ENCODE measurements around the gene SLC9A1.
A peak's percentile ranks its signal among the peaks of the same experiment; 100 is the strongest.
"Not testable (repeated sequence)": the region's sequence is repeated elsewhere in the genome, so short reads cannot be mapped to it uniquely, and the experiment has no call there.

SLC9A1 gene

DNA sequence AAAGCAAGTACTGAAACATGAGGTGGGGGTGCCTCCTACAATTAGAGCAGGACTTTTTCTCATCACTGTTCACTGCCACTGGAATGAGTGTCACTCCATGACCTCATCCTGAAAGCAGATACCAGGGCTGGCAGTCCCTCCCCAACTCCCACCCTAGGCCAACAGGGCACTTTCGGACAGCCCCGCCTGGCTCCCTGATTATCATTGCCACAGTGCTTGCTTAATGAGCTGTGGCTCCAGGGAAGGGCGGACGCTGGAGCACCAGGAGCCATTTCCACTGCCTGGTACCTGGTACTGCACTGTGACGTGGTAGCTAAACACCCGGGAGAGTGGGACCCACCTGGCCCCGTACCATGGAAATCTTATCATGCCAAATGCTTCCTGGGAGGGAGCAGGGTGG is 22.3 kb downstream of the SLC9A1 start:
- H3K27ac Mint-ChIP-seq, result no peak overlapping the region
- H3K4me1 Mint-ChIP-seq (ENCODE audit: low read depth), result peaks cover 22% of the 10 kb centered on the region
- no peaks in the 10 kb centered on the region for H3K9me3 Mint-ChIP-seq
- peaks cover 8% of the 10 kb centered on the region for H3K36me3 Mint-ChIP-seq (ENCODE audit: low read depth)
- no peaks in the 10 kb centered on the region for H3K27me3 Mint-ChIP-seq (ENCODE audit: low read depth)
- H3K4me3 Mint-ChIP-seq, result no peak overlapping the region

DNA sequence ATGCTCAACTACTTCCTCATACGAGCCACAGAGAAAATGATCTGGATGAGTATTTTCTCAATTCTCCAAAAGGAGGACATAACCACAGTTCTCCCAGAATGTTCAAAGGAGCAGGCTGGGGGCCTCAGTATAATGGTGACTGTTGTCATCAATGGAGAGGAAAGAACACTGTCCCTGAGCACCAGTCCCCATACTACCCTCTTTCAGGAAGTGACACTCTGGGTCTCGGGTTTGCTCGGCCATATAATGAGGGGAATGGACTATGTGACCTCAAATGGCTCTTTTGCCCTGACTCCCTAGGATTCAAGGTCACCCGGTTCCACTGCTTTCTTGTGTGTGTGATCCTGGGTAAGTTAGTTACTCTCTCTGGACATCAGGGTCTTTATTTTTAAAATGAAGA is 22.8 kb downstream of the SLC9A1 start:
- no peaks in the 10 kb centered on the region for H3K27me3 Mint-ChIP-seq (ENCODE audit: low read depth)
- H3K4me1 Mint-ChIP-seq (ENCODE audit: low read depth), result peaks cover 18% of the 10 kb centered on the region
- H3K9me3 Mint-ChIP-seq, result no peaks in the 10 kb centered on the region
- no peak overlapping the region for H3K27ac Mint-ChIP-seq
- H3K4me3 Mint-ChIP-seq, result no peak overlapping the region
- peaks cover 8% of the 10 kb centered on the region for H3K36me3 Mint-ChIP-seq (ENCODE audit: low read depth)

GRCh38 chr1:27130798-27131197 is 24.1 kb downstream of the SLC9A1 start:
- Mint-ChIP-seq H3K27ac (no peak overlapping the region), H3K27me3 (ENCODE audit: low read depth) (no peaks in the 10 kb centered on the region)

DNA sequence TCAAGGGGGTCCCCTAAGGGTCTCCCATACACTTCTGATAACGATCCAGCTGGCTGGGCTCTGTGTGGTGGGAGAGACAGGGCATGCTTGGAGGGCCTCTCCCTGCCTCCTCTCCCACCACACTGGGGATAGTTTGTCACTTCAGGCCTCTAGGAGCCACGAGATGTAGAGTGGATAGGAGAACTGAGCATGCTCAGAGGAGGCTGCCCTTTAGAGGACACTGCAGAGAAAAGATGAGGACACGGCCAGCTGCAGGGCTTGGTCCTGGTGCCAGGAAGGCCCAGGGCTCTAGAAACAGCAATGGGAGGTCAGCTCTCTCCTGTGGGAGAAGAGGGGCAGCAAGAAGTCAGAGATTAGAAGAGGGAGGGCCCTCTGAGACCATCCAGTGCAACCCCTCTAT is 25.7 kb downstream of the SLC9A1 start:
- no peaks in the 10 kb centered on the region for H3K9me3 Mint-ChIP-seq
- H3K36me3 Mint-ChIP-seq (ENCODE audit: low read depth), result peaks cover 9% of the 10 kb centered on the region
- H3K4me1 Mint-ChIP-seq (ENCODE audit: low read depth), result peaks cover 1% of the 10 kb centered on the region
- H3K27me3 Mint-ChIP-seq (ENCODE audit: low read depth), result no peaks in the 10 kb centered on the region
- H3K4me3 Mint-ChIP-seq, result no peak overlapping the region
- no peak overlapping the region for H3K27ac Mint-ChIP-seq

More at GRCh38 chr1:27130798-27131197, 24.1 kb downstream of the SLC9A1 start:
- H3K4me1 Mint-ChIP-seq (ENCODE audit: low read depth), result peaks cover 6% of the 10 kb centered on the region
- H3K9me3 Mint-ChIP-seq, result no peaks in the 10 kb centered on the region
- no peak overlapping the region for H3K4me3 Mint-ChIP-seq
- peaks cover 11% of the 10 kb centered on the region for H3K36me3 Mint-ChIP-seq (ENCODE audit: low read depth)

- peaks cover 10% of the 10 kb centered on the region for H3K36me3 Mint-ChIP-seq (ENCODE audit: low read depth)
- H3K4me1 Mint-ChIP-seq (ENCODE audit: low read depth), result peaks cover 1% of the 10 kb centered on the region
- no peaks in the 10 kb centered on the region for H3K27me3 Mint-ChIP-seq (ENCODE audit: low read depth)
- no peak overlapping the region for H3K27ac Mint-ChIP-seq
- H3K9me3 Mint-ChIP-seq, result no peaks in the 10 kb centered on the region
- H3K4me3 Mint-ChIP-seq, result no peak overlapping the region
Measured at GRCh38 chr1:27127419-27127818, 27.5 kb downstream of the SLC9A1 start.

DNA sequence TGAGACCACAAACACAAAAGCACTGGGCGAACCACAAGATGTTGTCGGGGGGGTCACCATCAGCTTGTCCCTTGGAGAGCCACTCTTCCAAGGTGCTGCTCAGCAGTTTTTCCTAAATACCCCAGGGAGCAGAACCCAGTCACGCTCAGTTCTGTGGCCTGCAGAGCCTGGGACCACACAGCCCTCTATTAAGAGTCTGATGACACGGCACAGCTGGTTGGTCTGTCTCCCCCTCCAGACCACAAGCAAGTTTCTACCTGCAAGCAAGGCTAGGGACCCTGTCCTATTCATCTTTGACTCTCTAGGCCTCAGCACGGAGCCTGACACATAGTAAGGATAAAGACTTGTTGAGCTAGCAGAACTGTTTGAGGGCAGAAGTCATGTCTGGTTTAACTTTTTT is 28.5 kb downstream of the SLC9A1 start:
- Mint-ChIP-seq H3K4me3 (no peak overlapping the region), H3K27me3 (ENCODE audit: low read depth) (no peaks in the 10 kb centered on the region), H3K27ac (peak overlapping the region; percentile 59)

DNA sequence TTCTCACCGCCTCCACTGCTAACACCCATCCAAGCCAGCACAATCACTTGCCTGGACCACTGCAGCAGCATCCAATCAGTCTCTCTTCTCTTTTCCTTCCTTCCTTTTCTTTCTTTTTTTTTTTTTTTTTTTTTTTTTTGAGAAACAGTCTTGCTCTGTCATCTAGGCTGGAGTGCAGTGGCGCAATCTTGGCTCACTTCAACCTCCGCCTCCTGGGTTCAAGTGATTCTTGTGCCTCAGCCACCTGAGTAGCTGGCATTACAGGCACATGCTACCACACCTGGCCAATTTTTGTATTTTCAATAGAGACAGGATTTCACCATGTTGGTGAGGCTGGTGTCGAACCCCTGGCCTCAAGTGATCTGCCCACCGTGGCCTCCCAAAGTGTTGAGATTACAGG is 29.8 kb downstream of the SLC9A1 start:
- H3K36me3 Mint-ChIP-seq (ENCODE audit: low read depth), result peaks cover 10% of the 10 kb centered on the region
- H3K27ac Mint-ChIP-seq; H3K27me3 Mint-ChIP-seq (ENCODE audit: low read depth); H3K4me3 Mint-ChIP-seq; H3K9me3 Mint-ChIP-seq; H3K4me1 Mint-ChIP-seq (ENCODE audit: low read depth): not testable (repeated sequence)

More for the DNA sequence above, 28.5 kb downstream of the SLC9A1 start:
- Mint-ChIP-seq H3K36me3 (ENCODE audit: low read depth) (peaks cover 10% of the 10 kb centered on the region), H3K4me1 (ENCODE audit: low read depth) (peaks cover 1% of the 10 kb centered on the region), H3K9me3 (no peaks in the 10 kb centered on the region)

DNA sequence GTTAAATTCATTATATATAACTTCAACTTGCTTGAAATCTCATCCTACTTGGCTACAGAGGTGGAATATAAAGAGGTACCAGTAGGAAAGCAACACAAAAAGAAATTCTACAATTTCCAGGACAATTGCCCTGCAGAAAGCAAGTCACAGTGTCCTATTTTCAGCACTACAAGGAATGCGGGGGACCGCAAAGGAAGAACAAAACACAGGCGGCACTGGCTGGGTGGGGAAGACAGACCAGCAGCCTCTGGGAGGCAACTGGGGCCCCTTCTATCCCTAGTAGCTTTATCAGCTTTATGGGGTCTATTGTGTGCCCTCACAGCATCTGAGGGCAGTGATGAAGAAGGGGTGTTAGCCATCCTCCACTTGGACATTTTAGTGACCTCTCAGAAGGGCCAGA is 30.5 kb downstream of the SLC9A1 start:
- H3K4me1 Mint-ChIP-seq (ENCODE audit: low read depth), result peaks cover 3% of the 10 kb centered on the region

GRCh38 chr1:27122652-27123051 is 32.3 kb downstream of the SLC9A1 start:
- Mint-ChIP-seq H3K36me3 (ENCODE audit: low read depth) (peaks cover 8% of the 10 kb centered on the region), H3K4me1 (ENCODE audit: low read depth) (peaks cover 3% of the 10 kb centered on the region), H3K27ac (no peak overlapping the region), H3K4me3 (no peak overlapping the region), H3K27me3 (ENCODE audit: low read depth) (no peaks in the 10 kb centered on the region), H3K9me3 (no peaks in the 10 kb centered on the region)

More for the DNA sequence above, 30.5 kb downstream of the SLC9A1 start:
- H3K9me3 Mint-ChIP-seq, result no peaks in the 10 kb centered on the region
- no peak overlapping the region for H3K27ac Mint-ChIP-seq
- H3K27me3 Mint-ChIP-seq (ENCODE audit: low read depth), result no peaks in the 10 kb centered on the region
- no peak overlapping the region for H3K4me3 Mint-ChIP-seq
- H3K36me3 Mint-ChIP-seq (ENCODE audit: low read depth), result peaks cover 10% of the 10 kb centered on the region

- H3K4me3 Mint-ChIP-seq, result no peak overlapping the region
- no peak overlapping the region for H3K27ac Mint-ChIP-seq
- no peaks in the 10 kb centered on the region for H3K27me3 Mint-ChIP-seq (ENCODE audit: low read depth)
- H3K4me1 Mint-ChIP-seq (ENCODE audit: low read depth), result peaks cover 8% of the 10 kb centered on the region
- no peaks in the 10 kb centered on the region for H3K9me3 Mint-ChIP-seq
- peaks cover 3% of the 10 kb centered on the region for H3K36me3 Mint-ChIP-seq (ENCODE audit: low read depth)
Measured at GRCh38 chr1:27120854-27121253, 34.1 kb downstream of the SLC9A1 start.

- Mint-ChIP-seq H3K4me3 (no peak overlapping the region), H3K36me3 (ENCODE audit: low read depth) (peaks cover 4% of the 10 kb centered on the region), H3K4me1 (ENCODE audit: low read depth) (peaks cover 28% of the 10 kb centered on the region), H3K27ac (no peak overlapping the region), H3K27me3 (ENCODE audit: low read depth) (no peaks in the 10 kb centered on the region), H3K9me3 (no peaks in the 10 kb centered on the region)
Measured at GRCh38 chr1:27118440-27118689, 36.6 kb downstream of the SLC9A1 start.

DNA sequence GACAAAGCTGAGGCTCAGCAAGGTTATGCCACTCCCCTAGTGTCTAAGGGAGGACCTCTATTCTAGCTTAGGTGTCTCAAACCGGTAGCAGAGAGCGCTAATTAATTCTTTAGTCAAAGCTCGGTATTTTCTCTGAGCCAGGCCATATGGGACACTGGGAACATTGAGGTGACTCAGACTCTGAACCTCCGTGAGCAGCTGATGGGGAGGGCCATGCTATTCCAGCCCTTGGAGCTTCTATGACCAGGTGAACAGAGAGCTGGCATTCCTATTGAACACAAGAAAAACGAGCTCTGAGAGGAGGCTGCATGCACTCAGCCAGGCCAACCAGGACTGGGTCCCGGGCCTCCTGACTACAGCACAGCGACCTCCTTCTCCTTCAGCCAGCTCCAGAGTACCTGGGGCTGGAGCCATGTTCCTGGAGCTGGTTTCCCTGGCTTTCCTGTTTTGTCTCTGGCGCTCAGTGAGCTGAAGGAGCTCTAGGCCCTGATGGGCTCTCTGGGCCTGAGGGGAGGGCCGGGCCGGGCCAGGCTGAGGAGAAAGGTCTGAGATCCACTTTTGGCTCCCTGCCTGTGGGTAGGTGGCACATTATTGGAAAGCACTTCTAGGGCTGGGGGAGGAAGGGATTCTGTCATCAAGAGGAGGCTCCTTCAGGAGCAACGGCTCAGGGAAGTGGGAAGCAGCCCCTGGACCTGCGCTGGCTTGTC is 37.0 kb downstream of the SLC9A1 start:
- Mint-ChIP-seq H3K27me3 (ENCODE audit: low read depth) (no peaks in the 10 kb centered on the region), H3K4me3 (no peak overlapping the region), H3K9me3 (no peaks in the 10 kb centered on the region), H3K27ac (no peak overlapping the region), H3K36me3 (ENCODE audit: low read depth) (peaks cover 6% of the 10 kb centered on the region), H3K4me1 (ENCODE audit: low read depth) (peaks cover 32% of the 10 kb centered on the region)

- Mint-ChIP-seq H3K9me3 (no peaks in the 10 kb centered on the region), H3K4me1 (ENCODE audit: low read depth) (peaks cover 38% of the 10 kb centered on the region), H3K4me3 (no peak overlapping the region), H3K36me3 (ENCODE audit: low read depth) (peaks cover 9% of the 10 kb centered on the region), H3K27ac (no peak overlapping the region), H3K27me3 (ENCODE audit: low read depth) (no peaks in the 10 kb centered on the region)
Measured at GRCh38 chr1:27116697-27117096, 38.2 kb downstream of the SLC9A1 start.

GRCh38 chr1:27116232-27116631 is 38.7 kb downstream of the SLC9A1 start:
- peaks cover 9% of the 10 kb centered on the region for H3K36me3 Mint-ChIP-seq (ENCODE audit: low read depth)
- peaks cover 38% of the 10 kb centered on the region for H3K4me1 Mint-ChIP-seq (ENCODE audit: low read depth)

DNA sequence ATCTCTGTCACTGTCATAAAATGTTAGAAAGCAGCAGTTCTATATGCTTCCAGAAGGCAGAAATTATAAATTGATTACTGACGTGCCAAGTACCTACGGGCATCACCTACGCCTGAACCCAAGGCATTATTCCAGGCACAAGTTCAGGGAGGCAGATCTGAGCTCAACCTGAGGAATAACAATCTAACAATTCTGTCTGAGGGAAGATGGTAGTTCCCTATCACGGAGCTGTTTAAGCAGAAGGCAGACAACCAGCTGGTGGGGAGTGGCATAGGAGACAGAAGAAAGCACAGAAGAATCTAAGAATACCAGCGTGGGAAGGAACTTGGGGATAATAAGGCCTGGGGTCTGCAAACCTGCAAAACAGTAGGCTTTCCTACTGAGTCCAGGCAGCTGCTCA is 40.4 kb downstream of the SLC9A1 start:
- Mint-ChIP-seq H3K4me1 (ENCODE audit: low read depth) (peaks cover 37% of the 10 kb centered on the region), H3K27ac (no peak overlapping the region), H3K4me3 (no peak overlapping the region), H3K9me3 (no peaks in the 10 kb centered on the region), H3K27me3 (ENCODE audit: low read depth) (no peaks in the 10 kb centered on the region), H3K36me3 (ENCODE audit: low read depth) (peaks cover 9% of the 10 kb centered on the region)

More at GRCh38 chr1:27116232-27116631, 38.7 kb downstream of the SLC9A1 start:
- Mint-ChIP-seq H3K27ac (no peak overlapping the region), H3K4me3 (no peak overlapping the region), H3K27me3 (ENCODE audit: low read depth) (no peaks in the 10 kb centered on the region), H3K9me3 (no peaks in the 10 kb centered on the region)

GRCh38 chr1:27113861-27114260 is 41.1 kb downstream of the SLC9A1 start:
- Mint-ChIP-seq H3K4me1 (ENCODE audit: low read depth) (peaks cover 41% of the 10 kb centered on the region), H3K27me3 (ENCODE audit: low read depth) (no peaks in the 10 kb centered on the region), H3K4me3 (no peak overlapping the region), H3K9me3 (no peaks in the 10 kb centered on the region), H3K36me3 (ENCODE audit: low read depth) (peaks cover 15% of the 10 kb centered on the region), H3K27ac (peak overlapping the region; percentile 58)

All from T-helper 1 cell treated with Interleukin-12 subunit alpha and Interleukin-12 subunit beta and Interleukin-4 antibody, amounts not matched to agents 30 μg/mL and 1 μg/mL, for 36 hours (primary cell).